Keratinocyte (primary cell): Measurements from ENCODE around the gene DNMBP. TPM values are rescaled to one million over a fixed set of nuclear protein-coding genes. Genes with fewer than 3 reads are reported as not detected.

Experiments
- DNase-seq: peaks from one replicate; pipeline ENCODE4 v3.0.0-alpha.2; 2011; ENCODE audit warnings: low read depth, missing footprints, low spot score
- FAIRE-seq: peaks from 2 replicates; lab custom pipeline; 2011; peaks lifted over from hg19 to GRCh38; lab: Jason Lieb, UNC
- H2AFZ ChIP-seq: 2 replicates; pipeline ENCODE4 v1.6.0; 2012; ENCODE audit warnings: low read length, control low read depth, inconsistent platforms; ENCODE audit not compliant: control insufficient read depth
- H3K27ac ChIP-seq: 2 replicates; pipeline ENCODE4 v1.5.1; 2011; ENCODE audit warnings: low read length; ENCODE audit not compliant: control insufficient read depth, insufficient read depth
- H3K27me3 ChIP-seq: 3 replicates; pipeline ENCODE4 v1.6.0; 2011; ENCODE audit warnings: low read length; ENCODE audit not compliant: control insufficient read depth, insufficient read depth; ENCODE audit errors: extremely low read depth
- H3K36me3 ChIP-seq, 2 experiments: 2 replicates in 1 of 2; 3 replicates in 1 of 2; pipeline ENCODE4 v1.5.1; 2011; ENCODE audit warnings: low read length in 2 of 2, mild to moderate bottlenecking in 1 of 2; ENCODE audit not compliant: control insufficient read depth in 2 of 2, insufficient read depth in 2 of 2; ENCODE audit errors: extremely low read depth in 1 of 2
- H3K4me1 ChIP-seq: 3 replicates; pipeline ENCODE4 v1.5.1; 2011; ENCODE audit warnings: low read length; ENCODE audit not compliant: control insufficient read depth, insufficient read depth; ENCODE audit errors: extremely low read depth
- H3K4me2 ChIP-seq: 3 replicates; pipeline ENCODE4 v1.6.0; 2011; ENCODE audit warnings: low read depth, low read length; ENCODE audit not compliant: control insufficient read depth, insufficient read depth; ENCODE audit errors: extremely low read depth
- H3K4me3 ChIP-seq, 3 experiments: fragments of 200-600 bp in 1 of 3; sonication (generic) in 1 of 3; 2 replicates in 2 of 3; 3 replicates in 1 of 3; pipeline ENCODE4 v1.5.1; 2011 to 2016; ENCODE audit warnings: low read length in 3 of 3, mild to moderate bottlenecking in 3 of 3, control low read depth in 2 of 3, inconsistent platforms in 1 of 3, low read depth in 1 of 3, mixed read lengths in 1 of 3, mixed run types in 1 of 3, moderate library complexity in 1 of 3; ENCODE audit not compliant: control insufficient read depth in 2 of 3, insufficient read depth in 2 of 3; ENCODE audit errors: extremely low read depth in 1 of 3
- H3K79me2 ChIP-seq: 2 replicates; pipeline ENCODE4 v1.6.0; 2012; ENCODE audit warnings: low read length; ENCODE audit not compliant: control insufficient read depth, insufficient read depth
- H3K9ac ChIP-seq: 3 replicates; pipeline ENCODE4 v1.6.0; 2011; ENCODE audit warnings: low read length; ENCODE audit not compliant: control insufficient read depth, insufficient read depth; ENCODE audit errors: extremely low read depth
- H3K9me1 ChIP-seq: 3 replicates; pipeline ENCODE4 v1.6.0; 2011; ENCODE audit warnings: low read length; ENCODE audit not compliant: control insufficient read depth, insufficient read depth; ENCODE audit errors: extremely low read depth
- H3K9me3 ChIP-seq: 2 replicates; pipeline ENCODE4 v1.5.1; 2012; ENCODE audit warnings: low read depth, low read length; ENCODE audit not compliant: control insufficient read depth
- H4K20me1 ChIP-seq: 3 replicates; pipeline ENCODE4 v1.6.0; 2011; ENCODE audit warnings: low read length; ENCODE audit not compliant: control insufficient read depth, insufficient read depth; ENCODE audit errors: extremely low read depth
- EZH2 ChIP-seq: IDR thresholded peaks from one replicate; pipeline ENCODE4 v1.6.1; 2012; ENCODE audit warnings: inconsistent platforms, mild to moderate bottlenecking, low read length, moderate library complexity
- dilution Hi-C: fragments of 300-500 bp; cut with MboI; formaldehyde crosslinking; loops from one replicate; pipeline ENCODE4 v1.7.0; 2020; ENCODE audit warnings: low sequenced_read_pairs; ENCODE audit not compliant: extremely low pct_ligation_motif_present
- polyA plus RNA-seq, 5 experiments: library from polyadenylated mRNA; depleted of rRNA in 3 of 5; stranded (reverse) in 3 of 5; stranded (forward) in 1 of 5; unstranded in 1 of 5; fragments of >200 nt; gene quantifications; 1 replicate in 1 of 5; 2 replicates in 3 of 5; 3 replicates in 1 of 5; pipeline versions ENCODE4 v1.2.1 to v1.2.3, GENCODE V29; 2011 to 2012; ENCODE audit warnings: missing spikeins in 2 of 5, low read depth in 1 of 5, low replicate concordance in 1 of 5
- TF ChIP-seq, protein P1 (sequence below), 3 experiments: IDR thresholded peaks in 1 of 3; conservative IDR thresholded peaks in 1 of 3; optimal IDR thresholded peaks in 1 of 3; 2 replicates in 2 of 3; 3 replicates in 1 of 3; pipeline versions ENCODE3 to v1.5.1; 2011; ENCODE audit warnings: low read length in 3 of 3, mild to moderate bottlenecking in 3 of 3, moderate library complexity in 2 of 3, control low read depth in 1 of 3, inconsistent platforms in 1 of 3; ENCODE audit not compliant: insufficient read depth in 2 of 3; ENCODE audit errors: extremely low read depth in 1 of 3

DNMBP gene
- polyA plus RNA-seq, 1 donor (not counting 4 experiments of a cell fraction or from before 2014, with no cell fraction given), result 15.8 TPM

DNA sequence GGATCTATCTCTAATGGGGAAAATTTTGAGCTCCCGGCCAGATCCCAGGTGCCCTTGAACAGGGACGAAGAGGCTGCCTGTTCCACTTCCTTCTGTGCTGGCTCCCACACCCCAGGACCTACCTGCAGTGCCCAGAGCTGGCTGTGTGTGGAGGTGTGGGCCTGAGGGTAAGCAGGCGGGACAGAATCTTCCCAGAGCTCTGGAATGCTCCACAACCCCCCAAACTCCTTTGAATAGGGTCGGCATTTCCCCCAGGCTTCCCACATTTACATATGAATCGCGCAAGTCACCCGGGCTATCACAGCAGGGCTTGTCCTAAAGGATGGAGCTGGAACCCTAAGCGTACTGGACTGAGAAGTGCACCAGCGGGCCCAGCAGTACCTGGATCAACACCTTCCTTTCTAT is 95.9 kb downstream of the DNMBP start:
- FAIRE-seq (no peak), DNase-seq (no peak)
- peaks cover 82% of the 10 kb centered on the region for H3K79me2 ChIP-seq
- peaks cover 12% of the 10 kb centered on the region for H3K4me1 ChIP-seq
- TF ChIP-seq EZH2, result no peak
- TF ChIP-seq, protein P1, sequence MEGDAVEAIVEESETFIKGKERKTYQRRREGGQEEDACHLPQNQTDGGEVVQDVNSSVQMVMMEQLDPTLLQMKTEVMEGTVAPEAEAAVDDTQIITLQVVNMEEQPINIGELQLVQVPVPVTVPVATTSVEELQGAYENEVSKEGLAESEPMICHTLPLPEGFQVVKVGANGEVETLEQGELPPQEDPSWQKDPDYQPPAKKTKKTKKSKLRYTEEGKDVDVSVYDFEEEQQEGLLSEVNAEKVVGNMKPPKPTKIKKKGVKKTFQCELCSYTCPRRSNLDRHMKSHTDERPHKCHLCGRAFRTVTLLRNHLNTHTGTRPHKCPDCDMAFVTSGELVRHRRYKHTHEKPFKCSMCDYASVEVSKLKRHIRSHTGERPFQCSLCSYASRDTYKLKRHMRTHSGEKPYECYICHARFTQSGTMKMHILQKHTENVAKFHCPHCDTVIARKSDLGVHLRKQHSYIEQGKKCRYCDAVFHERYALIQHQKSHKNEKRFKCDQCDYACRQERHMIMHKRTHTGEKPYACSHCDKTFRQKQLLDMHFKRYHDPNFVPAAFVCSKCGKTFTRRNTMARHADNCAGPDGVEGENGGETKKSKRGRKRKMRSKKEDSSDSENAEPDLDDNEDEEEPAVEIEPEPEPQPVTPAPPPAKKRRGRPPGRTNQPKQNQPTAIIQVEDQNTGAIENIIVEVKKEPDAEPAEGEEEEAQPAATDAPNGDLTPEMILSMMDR (optimal IDR thresholded peaks at IDR 0.05 in 1 of 3, IDR thresholded peaks at IDR 0.05 in 1 of 3, conservative IDR thresholded peaks at IDR 0.05 in 1 of 3; ENCODE audit: extremely low read depth in 1 of 3, insufficient read depth in 2 of 3, low read length in 3 of 3), result peak in 1 of 3 experiments; percentile 33
- H3K36me3 ChIP-seq, result peaks cover 0 to 16% of the 10 kb centered on the region in 2 experiments
- H3K27ac ChIP-seq, result peak overlapping the region; percentile 23
- no peak overlapping the region for H3K9ac ChIP-seq
- H3K4me3 ChIP-seq, result no peak overlapping the region
- dilution Hi-C loops, result no loop called here
- no peaks in the 10 kb centered on the region for H3K27me3 ChIP-seq
- no peaks in the 10 kb centered on the region for H3K9me3 ChIP-seq
- no peak overlapping the region for H2AFZ ChIP-seq
- no peaks in the 10 kb centered on the region for H3K9me1 ChIP-seq
- no peak overlapping the region for H3K4me2 ChIP-seq
- no peaks in the 10 kb centered on the region for H4K20me1 ChIP-seq

DNA sequence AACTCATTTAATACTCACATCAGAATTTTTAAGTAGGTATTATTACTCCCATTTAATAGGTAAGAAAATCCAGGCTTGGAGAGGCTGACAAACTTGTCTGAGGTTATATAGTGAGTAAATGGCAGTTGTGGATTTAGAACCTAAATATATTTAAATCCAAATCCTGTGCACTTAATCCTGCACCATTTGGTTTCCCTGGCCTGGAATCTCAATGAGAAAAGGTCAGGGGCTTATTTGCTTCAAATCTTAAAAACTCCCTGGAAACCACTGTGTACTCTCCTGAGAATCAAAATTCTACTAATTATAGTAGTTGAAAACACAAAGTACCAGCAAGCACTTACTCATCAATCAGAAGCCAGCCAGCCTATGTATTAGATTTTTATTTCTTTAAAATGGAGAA is 97.7 kb downstream of the DNMBP start:
- no peak for FAIRE-seq

More for the DNA sequence above, 97.7 kb downstream of the DNMBP start:
- peaks cover 64% of the 10 kb centered on the region for H3K79me2 ChIP-seq
- H3K9ac ChIP-seq, result no peak overlapping the region
- H3K27me3 ChIP-seq, result no peaks in the 10 kb centered on the region
- H2AFZ ChIP-seq, result no peak overlapping the region
- dilution Hi-C loops, result no loop called here
- no peak for TF ChIP-seq EZH2
- TF ChIP-seq, protein P1 (optimal IDR thresholded peaks at IDR 0.05 in 1 of 3, IDR thresholded peaks at IDR 0.05 in 1 of 3, conservative IDR thresholded peaks at IDR 0.05 in 1 of 3; ENCODE audit: extremely low read depth in 1 of 3, insufficient read depth in 2 of 3, low read length in 3 of 3), result no peak
- H3K36me3 ChIP-seq, result peaks cover 4 to 26% of the 10 kb centered on the region in 2 experiments
- no peaks in the 10 kb centered on the region for H3K9me1 ChIP-seq
- no peak for DNase-seq
- peaks cover 5% of the 10 kb centered on the region for H3K4me1 ChIP-seq
- H4K20me1 ChIP-seq, result no peaks in the 10 kb centered on the region
- H3K4me3 ChIP-seq, result no peak overlapping the region
- H3K4me2 ChIP-seq, result no peak overlapping the region
- no peak overlapping the region for H3K27ac ChIP-seq
- H3K9me3 ChIP-seq, result no peaks in the 10 kb centered on the region
